Renal pelvis (tissue), 12 donors: ENCODE measurements around the gene CNR1. TPM values are rescaled to one million over a fixed set of nuclear protein-coding genes. Genes with fewer than 3 reads are reported as not detected.
"Not testable (repeated sequence)": the region's sequence is repeated elsewhere in the genome, so short reads cannot be mapped to it uniquely, and the experiment has no call there.

Source experiments
- DNase-seq: peaks from one replicate; pipeline ENCODE4 v3.0.0-alpha.2; 2013
- long read RNA-seq, 16 experiments: transcript quantifications; one replicate each; lab custom pipeline, GENCODE V29; 2026
- polyA plus RNA-seq, 3 donors: library from polyadenylated mRNA; unstranded; fragments of 120-200 nt; gene quantifications; one replicate each; pipeline ENCODE4 v1.2.1, GENCODE V29; 2013; ENCODE audit not compliant: insufficient read length in 3 of 3

Gene CNR1
- 1 to 10 TPM in 1 of 3 donors, under 1 TPM in 2; 0.85 to 1.2 (median 0.89) TPM for polyA plus RNA-seq
- long read RNA-seq, donor 1 = 0 reads
- long read RNA-seq, donor 2, partial matches to known transcripts = 0 of 1 reads
- long read RNA-seq, donor 2, other reads (novel, unspliced or antisense) = 0 of 1 reads
- long read RNA-seq, donor 3 = 0 reads
- long read RNA-seq, donor 4 = 0 reads
- long read RNA-seq, donor 5 = 0 reads
- long read RNA-seq, donor 6 = 0 reads
- long read RNA-seq, donor 7 = 0 reads
- long read RNA-seq, donor 8, full-length matches to known transcripts = 1 of 1 reads
- long read RNA-seq, donor 8, partial matches to known transcripts = 0 of 1 reads
- long read RNA-seq, donor 8, other reads (novel, unspliced or antisense) = 0 of 1 reads
- long read RNA-seq, donor 9 = 0 reads
- long read RNA-seq, donor 10 = 0 reads
- long read RNA-seq, donor 11 = 0 reads
- long read RNA-seq, donor 12 = 0 reads
- long read RNA-seq, donor 13 = 0 reads
- long read RNA-seq, donor 14 = 0 reads
- long read RNA-seq, donor 15, full-length matches to known transcripts = 3 of 3 reads
- long read RNA-seq, donor 15, partial matches to known transcripts = 0 of 3 reads
- long read RNA-seq, donor 15, other reads (novel, unspliced or antisense) = 0 of 3 reads
- long read RNA-seq, donor 16, partial matches to known transcripts = 0 of 1 reads
- long read RNA-seq, donor 16, other reads (novel, unspliced or antisense) = 0 of 1 reads

GRCh38 chr6:88165844-88166492 lies at the start of gene CNR1:
TSS of gene CNR1 (minus strand) at chr6:88166347. CDS start at chr6:88145274, 21,073 bp downstream.
- DNase-seq = no peak

GRCh38 chr6:88211446-88211845 lies 45.3 kb upstream of the CNR1 start:
- DNase-seq = no peak

- no peak for DNase-seq
These were observed 43.2 kb upstream of the CNR1 start for GRCh38 chr6:88209301-88209700.

GRCh38 chr6:88208726-88209125 lies 42.6 kb upstream of the CNR1 start:
- no peak for DNase-seq

GRCh38 chr6:88201734-88202133 lies 35.6 kb upstream of the CNR1 start:
- DNase-seq = not testable (repeated sequence)

GRCh38 chr6:88184921-88185320 lies 18.8 kb upstream of the CNR1 start:
- no peak for DNase-seq

GRCh38 chr6:88183471-88183870 lies 17.3 kb upstream of the CNR1 start:
- no peak for DNase-seq

GRCh38 chr6:88179692-88180091 lies 13.5 kb upstream of the CNR1 start:
- no peak for DNase-seq

- no peak for DNase-seq
These were observed 11.9 kb upstream of the CNR1 start for GRCh38 chr6:88177961-88178464.

- no peak for DNase-seq
These were observed 8.8 kb upstream of the CNR1 start for GRCh38 chr6:88174906-88175305.

- no peak for DNase-seq
These were observed 5.2 kb upstream of the CNR1 start for GRCh38 chr6:88171312-88171711.

- DNase-seq = no peak
These were observed 2.2 kb upstream of the CNR1 start for GRCh38 chr6:88168362-88168761.

GRCh38 chr6:88167352-88167937 lies 1.3 kb upstream of the CNR1 start:
- DNase-seq = no peak

GRCh38 chr6:88166493-88167351 lies 575 bp upstream of the CNR1 start:
- DNase-seq = no peak

- DNase-seq = no peak
These were observed 882 bp downstream of the CNR1 start for GRCh38 chr6:88165087-88165843.

GRCh38 chr6:88164061-88164460 lies 2.1 kb downstream of the CNR1 start:
- no peak for DNase-seq

GRCh38 chr6:88163616-88164015 lies 2.5 kb downstream of the CNR1 start:
- DNase-seq = no peak

GRCh38 chr6:88161940-88162339 lies 4.2 kb downstream of the CNR1 start:
- DNase-seq = no peak

GRCh38 chr6:88157106-88157505 lies 9.0 kb downstream of the CNR1 start:
- DNase-seq = no peak

- DNase-seq = no peak
These were observed 20.7 kb downstream of the CNR1 start for GRCh38 chr6:88145298-88145963.
